ENCODE results near the gene DYTN. TPM values are rescaled to one million over a fixed set of nuclear protein-coding genes. Genes with fewer than 3 reads are reported as not detected.

DYTN gene
- polyA plus RNA-seq, 1 of the 3 experiments (the other 2 are of a cell fraction) = not detected

- H3K9me3 ChIP-seq = no peaks in the 10 kb centered on the region
- H4K20me1 ChIP-seq (ENCODE audit: insufficient read depth) = no peaks in the 10 kb centered on the region
- CTCF ChIA-PET = interaction anchor here (1.6 to 5.4 kb wide), 2 partner anchors 84 to 101 kb away, joined by 6 to 58 read pairs; no protein-coding TSS in a partner anchor
- no peak overlapping the region for H3K9ac ChIP-seq
- H3K36me3 ChIP-seq (replicated peaks in 1 of 2; ENCODE audit: control insufficient read depth in 1 of 2, insufficient read depth in 2 of 2, low read length in 1 of 2) = no peaks in the 10 kb centered on the region
- no peaks in the 10 kb centered on the region for H3F3A ChIP-seq (replicated peaks; ENCODE audit: insufficient read depth)
- no peak overlapping the region for H3K4me2 ChIP-seq
- no peaks in the 10 kb centered on the region for H3K4me1 ChIP-seq (ENCODE audit: control insufficient read depth in 1 of 2, insufficient read depth in 2 of 2, low read depth in 1 of 2, low read length in 1 of 2)
- TF ChIP-seq TAF1 (IDR thresholded peaks at IDR 0.05; ENCODE audit: borderline replicate concordance, low read depth, low read length) (no peak), GATA2 (CRISPR knock-in tag; IDR thresholded peaks at IDR 0.05) (no peak), PBX3 (IDR thresholded peaks at IDR 0.05) (no peak), MAX (IDR thresholded peaks at IDR 0.05; ENCODE audit: low read depth) (no peak), POLR2AphosphoS5 (IDR thresholded peaks at IDR 0.05; ENCODE audit: low read depth, low read length) (no peak), GABPA (IDR thresholded peaks at IDR 0.05; ENCODE audit: low read depth) (no peak), RFX5 (IDR thresholded peaks at IDR 0.05; ENCODE audit: low read length) (no peak), NFIC (IDR thresholded peaks at IDR 0.05; ENCODE audit: borderline replicate concordance) (no peak), RCOR1 (IDR thresholded peaks at IDR 0.05; ENCODE audit: low read length) (no peak), YY1 (IDR thresholded peaks at IDR 0.05; ENCODE audit: low read depth) (no peak), CHD2 (IDR thresholded peaks at IDR 0.05; ENCODE audit: low read length, partially characterized antibody) (no peak), MEF2A (IDR thresholded peaks at IDR 0.05; ENCODE audit: borderline replicate concordance, low read depth) (no peak), JUND (IDR thresholded peaks at IDR 0.05) (no peak), RXRA (IDR thresholded peaks at IDR 0.05; ENCODE audit: borderline replicate concordance, low read depth) (no peak), EZH2phosphoT487 (IDR thresholded peaks at IDR 0.05; ENCODE audit: borderline replicate concordance, low read depth) (no peak), REST (IDR thresholded peaks at IDR 0.05; ENCODE audit: low read depth, low read length) (no peak), TCF12 (IDR thresholded peaks at IDR 0.05) (no peak)
- H3K79me2 ChIP-seq (ENCODE audit: insufficient read depth) = no peaks in the 10 kb centered on the region
- WGBS (ENCODE audit: low lambda C conversion rate) = 67% methylated on average over 3 of the region's 3 CpGs
- H2AFZ ChIP-seq (ENCODE audit: low read depth) = no peak overlapping the region
- no peak overlapping the region for H3K4me3 ChIP-seq (ENCODE audit: low read depth in 2 of 2, low read length in 1 of 2)
- H3K9me2 ChIP-seq = no peaks in the 10 kb centered on the region
- H3K27ac ChIP-seq (ENCODE audit: low read depth in 2 of 2, low read length in 1 of 2) = no peak overlapping the region
- no peaks in the 10 kb centered on the region; the same call in 1 of the 2 replicates for H3K27me3 ChIP-seq (ENCODE audit: insufficient read depth)
- POLR2A ChIA-PET = no interaction called here
- DNase-seq = no peak
Observed at GRCh38 chr2:206698811-206699210, 19.4 kb downstream of the DYTN start.
